ENCODE measurements around the gene PTPN13. TPM values are rescaled to one million over a fixed set of nuclear protein-coding genes. Genes with fewer than 3 reads are reported as not detected.

PTPN13 gene
- total RNA-seq, 1 experiment from 2014 or later: 12.5 TPM

- intact Hi-C loops (cut with micrococcal nuclease; ENCODE audit: unreplicated experiment): no loop called here
- ATAC-seq: no peak
- Histone ChIP-seq H3K36me3 (ENCODE audit: control insufficient read depth, insufficient read depth, low read length) (no peaks in the 10 kb centered on the region), H3K9me3 (ENCODE audit: control insufficient read depth, insufficient read depth, low read depth, low read length) (no peaks in the 10 kb centered on the region), H3K4me3 (ENCODE audit: low read depth in 2 of 2, low read length in 2 of 2) (no peak overlapping the region), H3K27me3 (ENCODE audit: control insufficient read depth, insufficient read depth, low read length) (no peaks in the 10 kb centered on the region), H3K4me1 (ENCODE audit: control insufficient read depth, insufficient read depth, low read length) (no peaks in the 10 kb centered on the region), H3K27ac (ENCODE audit: low read length) (no peak overlapping the region)
- ChIA-PET CTCF (no interaction called here), POLR2A (no interaction called here)
- no TSS peak for BruUV-seq (replicated peaks)
- in situ Hi-C loops (cut with HindIII; ENCODE audit: low pct_unique_long_range_greater_than_20kb, low sequenced_read_pairs): no loop called here
- TF ChIP-seq TCF7L2 (IDR thresholded peaks at IDR 0.05; ENCODE audit: low read depth, low read length) (no peak), CTCF (IDR thresholded peaks at IDR 0.05) (no peak), SIN3A (IDR thresholded peaks at IDR 0.05; ENCODE audit: borderline replicate concordance, insufficient read depth, low read depth, low read length) (no peak), POLR2AphosphoS5 (IDR thresholded peaks at IDR 0.05; ENCODE audit: low read depth, low read length) (no peak), REST (IDR thresholded peaks at IDR 0.05; ENCODE audit: insufficient read depth in 1 of 2, low read depth in 2 of 2, low read length in 1 of 2) (no peak)
- no peak for DNase-seq (ENCODE audit: low read depth, low spot score)
Measured at GRCh38 chr4:86759298-86759697, 165.2 kb downstream of the PTPN13 start.

GRCh38 chr4:86762649-86763048 is 168.5 kb downstream of the PTPN13 start:
- POLR2A ChIA-PET: no interaction called here
- DNase-seq (ENCODE audit: low read depth, low spot score) (no peak), ATAC-seq (no peak)
- intact Hi-C loops (cut with micrococcal nuclease; ENCODE audit: unreplicated experiment): no loop called here
- no peaks in the 10 kb centered on the region; the same call in 1 of the 2 replicates for H3K36me3 ChIP-seq (ENCODE audit: control insufficient read depth, insufficient read depth, low read length)
- no peak overlapping the region for H3K4me3 ChIP-seq (ENCODE audit: low read depth in 2 of 2, low read length in 2 of 2)
- CTCF ChIA-PET: no interaction called here
- in situ Hi-C loops (cut with HindIII; ENCODE audit: low pct_unique_long_range_greater_than_20kb, low sequenced_read_pairs): no loop called here
- no TSS peak for BruUV-seq (replicated peaks)
- H3K4me1 ChIP-seq (ENCODE audit: control insufficient read depth, insufficient read depth, low read length): no peaks in the 10 kb centered on the region
- H3K27ac ChIP-seq (ENCODE audit: low read length): no peak overlapping the region
- no peaks in the 10 kb centered on the region for H3K27me3 ChIP-seq (ENCODE audit: control insufficient read depth, insufficient read depth, low read length)
- no peaks in the 10 kb centered on the region for H3K9me3 ChIP-seq (ENCODE audit: control insufficient read depth, insufficient read depth, low read depth, low read length)
- TF ChIP-seq POLR2AphosphoS5 (IDR thresholded peaks at IDR 0.05; ENCODE audit: low read depth, low read length) (no peak), TCF7L2 (IDR thresholded peaks at IDR 0.05; ENCODE audit: low read depth, low read length) (no peak), REST (IDR thresholded peaks at IDR 0.05; ENCODE audit: insufficient read depth in 1 of 2, low read depth in 2 of 2, low read length in 1 of 2) (no peak), CTCF (IDR thresholded peaks at IDR 0.05) (no peak), SIN3A (IDR thresholded peaks at IDR 0.05; ENCODE audit: borderline replicate concordance, insufficient read depth, low read depth, low read length) (no peak)

Measured in Panc1 (cell line).